GM12872 (cell line): ENCODE results near the gene FUS.

Experiments
- CTCF ChIP-seq: IDR thresholded peaks from 3 replicates; pipeline ENCODE4 v1.5.1; 2011; ENCODE audit warnings: low read depth, mild to moderate bottlenecking, low read length, moderate library complexity; ENCODE audit not compliant: insufficient read depth

The FUS gene

DNA sequence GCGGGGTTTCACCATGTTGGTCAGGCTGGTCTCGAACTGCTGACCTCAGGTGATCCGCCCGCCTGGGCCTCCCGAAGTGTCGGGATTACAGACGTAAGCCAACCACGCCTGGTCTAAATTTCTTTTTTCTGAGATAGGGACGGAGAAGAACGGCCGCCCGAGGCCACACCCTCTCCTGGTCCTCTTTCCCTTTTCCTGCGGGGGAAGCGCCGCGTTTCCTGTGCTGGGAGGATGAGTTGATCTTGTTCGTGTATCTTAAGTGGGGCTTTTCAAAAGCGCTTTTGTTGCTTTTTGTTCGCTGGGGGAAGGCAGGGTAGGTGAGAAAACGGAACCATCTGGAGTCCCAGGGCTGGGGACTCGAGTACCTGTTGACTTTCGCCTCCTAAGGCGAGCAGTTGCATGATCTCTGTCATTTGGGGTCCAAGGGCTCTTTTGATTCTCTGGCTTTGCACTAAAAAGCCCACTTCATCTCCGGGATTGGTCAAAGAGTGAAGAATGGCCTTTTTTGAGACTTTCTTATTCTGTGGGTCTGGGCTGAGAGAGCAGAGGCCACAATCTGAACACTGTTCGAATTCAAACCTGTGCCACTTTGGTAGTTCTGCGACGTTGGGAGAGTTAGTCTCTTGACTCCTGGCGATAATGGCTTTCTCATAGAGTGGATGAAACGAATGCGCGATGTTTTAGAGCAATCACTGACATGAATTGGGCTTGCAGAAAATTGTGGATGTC lies 1.3 kb downstream of the FUS start:
- TF ChIP-seq CTCF, result no peak

DNA sequence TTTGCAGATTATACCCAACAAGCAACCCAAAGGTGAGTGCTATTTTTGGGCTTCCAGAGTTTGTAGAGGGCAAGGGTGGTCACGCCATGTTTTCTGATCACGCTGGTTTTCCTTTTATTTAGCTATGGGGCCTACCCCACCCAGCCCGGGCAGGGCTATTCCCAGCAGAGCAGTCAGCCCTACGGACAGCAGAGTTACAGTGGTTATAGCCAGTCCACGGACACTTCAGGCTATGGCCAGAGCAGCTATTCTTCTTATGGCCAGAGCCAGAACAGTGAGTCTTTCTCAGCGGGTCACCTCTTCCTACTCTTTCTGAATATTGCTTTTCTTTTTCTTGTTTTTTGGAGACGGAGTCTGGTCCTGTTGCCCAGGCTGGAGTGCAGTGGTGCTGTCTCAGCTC lies 2.5 kb downstream of the FUS start:
- TF ChIP-seq CTCF, result no peak

- no peak for TF ChIP-seq CTCF
Observed at GRCh38 chr16:31183432-31184428, 3.8 kb downstream of the FUS start.

DNA sequence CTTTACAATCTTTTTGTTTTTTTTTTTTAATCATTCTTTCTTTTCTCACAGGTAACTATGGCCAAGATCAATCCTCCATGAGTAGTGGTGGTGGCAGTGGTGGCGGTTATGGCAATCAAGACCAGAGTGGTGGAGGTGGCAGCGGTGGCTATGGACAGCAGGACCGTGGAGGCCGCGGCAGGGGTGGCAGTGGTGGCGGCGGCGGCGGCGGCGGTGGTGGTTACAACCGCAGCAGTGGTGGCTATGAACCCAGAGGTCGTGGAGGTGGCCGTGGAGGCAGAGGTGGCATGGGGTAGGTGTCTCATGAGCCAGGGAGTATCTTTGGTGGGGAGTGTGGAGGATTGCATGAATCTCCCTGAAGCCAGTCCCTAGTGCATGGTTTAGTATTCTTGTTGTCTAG lies 4.9 kb downstream of the FUS start:
- no peak for TF ChIP-seq CTCF

DNA sequence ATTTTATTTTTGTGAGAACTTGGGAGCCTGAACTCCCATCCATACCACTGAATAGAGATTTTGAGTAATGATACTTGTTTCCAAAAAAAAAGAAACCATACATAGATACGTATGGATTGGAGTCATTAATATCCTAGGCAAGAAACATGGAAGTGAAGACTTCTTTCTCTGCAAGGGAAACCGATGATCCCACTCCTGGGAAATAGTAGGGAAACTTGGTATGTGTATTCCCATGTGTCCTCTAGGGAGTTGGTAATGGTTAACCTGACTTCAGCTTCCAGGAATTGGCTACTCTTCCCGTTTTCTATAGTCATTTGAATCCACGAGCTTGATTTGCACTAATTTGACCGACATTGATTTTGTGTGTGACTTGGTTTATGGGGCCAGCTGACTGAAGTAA lies 5.4 kb downstream of the FUS start:
- TF ChIP-seq CTCF, result no peak

DNA sequence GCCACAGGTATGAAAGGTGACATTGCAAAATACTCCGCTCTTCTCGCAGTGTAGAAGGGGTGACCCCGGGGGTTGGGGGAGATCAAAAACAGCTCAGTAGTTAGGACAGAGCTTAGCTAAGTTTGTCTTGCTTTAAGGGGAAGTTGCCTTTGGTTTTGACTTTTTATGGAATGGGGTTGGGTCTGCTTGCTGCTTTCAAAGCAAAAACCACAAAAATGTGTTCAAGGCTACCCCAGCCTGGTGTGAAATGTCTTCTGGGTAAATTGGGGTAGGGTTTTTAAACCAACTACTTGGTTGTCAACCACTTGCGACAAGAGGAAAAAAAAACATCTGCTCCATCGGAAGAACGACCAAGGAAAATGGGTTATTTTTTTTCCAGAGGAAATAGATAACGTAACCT lies 6.2 kb downstream of the FUS start:
- TF ChIP-seq CTCF, result no peak
